Measurements from ENCODE around the gene ABTB2. TPM values are rescaled to one million over a fixed set of nuclear protein-coding genes. Genes with fewer than 3 reads are reported as not detected.

ABTB2 gene
- total and polyA plus RNA-seq, 2 experiments from 2014 or later = 2.6 to 12.1 TPM

GRCh38 chr11:34380696-34381095, 22.9 kb upstream of the ABTB2 start:
- H3K4me1 ChIP-seq (ENCODE audit: insufficient read depth) = no peaks in the 10 kb centered on the region
- H3K9me3 Mint-ChIP-seq = peaks cover 29% of the 10 kb centered on the region
- TF ChIP-seq ETS1 (IDR thresholded peaks at IDR 0.05) (no peak), REST (IDR thresholded peaks at IDR 0.05; ENCODE audit: unreplicated experiment) (no peak), EZH2 (IDR thresholded peaks at IDR 0.05; ENCODE audit: low read depth, unreplicated experiment) (no peak), EZH2phosphoT487 (IDR thresholded peaks at IDR 0.05; ENCODE audit: unreplicated experiment) (no peak), ZNF114 (CRISPR knock-in tag; IDR thresholded peaks at IDR 0.05) (no peak), CREB1 (CRISPR knock-in tag; IDR thresholded peaks at IDR 0.05; ENCODE audit: low read depth) (no peak), ZNF331 (CRISPR knock-in tag; IDR thresholded peaks at IDR 0.05; ENCODE audit: low read depth) (no peak), STAT1 (IDR thresholded peaks at IDR 0.05; ENCODE audit: unreplicated experiment) (no peak), ZNF462 (CRISPR knock-in tag; IDR thresholded peaks at IDR 0.05) (no peak)
- no peaks in the 10 kb centered on the region for H3K9me2 ChIP-seq (ENCODE audit: insufficient read depth)
- no peaks in the 10 kb centered on the region for H3K27me3 ChIP-seq (ENCODE audit: insufficient read depth)
- no peak overlapping the region for H3K4me3 ChIP-seq
- no peaks in the 10 kb centered on the region for H3K79me2 ChIP-seq (replicated peaks; ENCODE audit: insufficient read depth)
- H3K4me1 Mint-ChIP-seq = no peaks in the 10 kb centered on the region
- H3K36me3 ChIP-seq (ENCODE audit: insufficient read depth) = no peaks in the 10 kb centered on the region
- peaks cover 3% of the 10 kb centered on the region for H3K27me3 Mint-ChIP-seq (ENCODE audit: insufficient read depth, low read depth, poor library complexity)
- ATAC-seq (no peak), DNase-seq (ENCODE audit: low spot score) (no peak)
- no peak overlapping the region for H3K27ac ChIP-seq (ENCODE audit: low read depth)
- H2AFZ ChIP-seq = no peak overlapping the region
- no peak overlapping the region for H3K4me2 ChIP-seq
- H3K27ac Mint-ChIP-seq = no peak overlapping the region
- no peak overlapping the region for H3K4me3 Mint-ChIP-seq
- H4K20me1 ChIP-seq (replicated peaks; ENCODE audit: insufficient read depth) = no peaks in the 10 kb centered on the region
- H3K36me3 Mint-ChIP-seq (ENCODE audit: low read depth) = peaks cover 13% of the 10 kb centered on the region; the same call in 2 of the 3 replicates
- no peaks in the 10 kb centered on the region for H3F3A ChIP-seq (replicated peaks; ENCODE audit: low read depth)

All from GM23338 (cell line).